Stimulated activated naive B cell treated with anti-CD40 and anti-IgM and Interleukin-4, amounts not matched to agents 10 μg/mL and 1 μg/mL and 100 μg/mL, for 72 hours (primary cell): ENCODE measurements around the gene C2CD2.
"Not testable (repeated sequence)": the region's sequence is repeated elsewhere in the genome, so short reads cannot be mapped to it uniquely, and the experiment has no call there.

Source experiments
- ATAC-seq, 2 donors: fragments of 150-1000 bp; cut with Tn5 transposase; replicated peaks; 2 replicates each; pipeline ENCODE4 v1.10.0; 2021; ENCODE audit warnings: moderate library complexity in 1 of 2
- DNase-seq: peaks from one replicate; pipeline ENCODE4 v3.0.0; 2021
- H3K27ac Mint-ChIP-seq: one replicate; pipeline ENCODE4 v1.8.0; 2022; ENCODE audit warnings: mild to moderate bottlenecking, mixed read lengths
- H3K27me3 Mint-ChIP-seq, 2 donors: one replicate each; pipeline ENCODE4 v1.8.0; 2022; ENCODE audit warnings: mixed read lengths in 2 of 2
- H3K36me3 Mint-ChIP-seq, 2 donors: one replicate each; pipeline ENCODE4 v1.8.0; 2022; ENCODE audit warnings: mixed read lengths in 2 of 2, mild to moderate bottlenecking in 1 of 2
- H3K4me1 Mint-ChIP-seq, 2 donors: one replicate each; pipeline ENCODE4 v1.8.0; 2022; ENCODE audit warnings: mixed read lengths in 2 of 2, mild to moderate bottlenecking in 1 of 2
- H3K4me3 Mint-ChIP-seq, 2 donors: one replicate each; pipeline ENCODE4 v1.8.0; 2022; ENCODE audit warnings: mild to moderate bottlenecking in 2 of 2, mixed read lengths in 2 of 2, moderate library complexity in 1 of 2
- H3K9me3 Mint-ChIP-seq, 2 donors: one replicate each; pipeline ENCODE4 v1.8.0; 2022; ENCODE audit warnings: mixed read lengths in 2 of 2, mild to moderate bottlenecking in 1 of 2

Gene C2CD2

DNA sequence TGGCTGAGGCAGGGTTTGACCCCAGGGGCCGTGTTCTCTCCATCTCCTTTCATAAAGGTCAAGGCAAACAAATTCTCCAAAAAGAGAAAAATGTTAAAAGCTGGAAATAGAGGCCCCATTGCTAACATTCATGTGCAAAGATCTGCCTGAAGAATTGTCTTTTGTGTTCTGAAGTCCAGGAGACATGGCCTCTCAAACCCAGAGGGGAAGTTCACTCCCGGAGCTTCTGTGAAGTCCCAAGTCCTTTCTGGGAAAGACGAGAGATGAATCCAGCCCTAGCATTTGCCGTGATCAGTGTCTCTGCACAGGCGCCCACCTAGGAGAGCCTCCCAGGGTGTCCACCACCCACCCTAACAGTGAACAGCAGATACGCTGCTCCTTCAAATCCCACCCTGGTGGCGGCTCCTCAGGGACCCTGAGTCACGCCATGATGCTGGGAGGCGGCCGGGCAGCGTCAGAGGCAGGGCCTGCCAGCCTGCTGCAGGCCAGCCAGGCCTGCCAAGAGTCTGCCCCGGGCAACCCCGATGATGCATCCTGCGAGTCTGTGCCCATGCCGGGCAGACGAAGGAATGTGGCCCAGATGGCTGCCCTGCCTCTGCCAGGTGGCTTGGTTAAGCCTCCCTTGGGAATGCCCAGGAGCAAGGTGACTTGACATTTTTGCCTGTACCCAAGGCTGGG is 5.2 kb upstream of the C2CD2 start:
- Mint-ChIP-seq H3K27ac (no peak overlapping the region), H3K4me3 (no peak overlapping the region), H3K9me3 (no peaks in the 10 kb centered on the region)

DNA sequence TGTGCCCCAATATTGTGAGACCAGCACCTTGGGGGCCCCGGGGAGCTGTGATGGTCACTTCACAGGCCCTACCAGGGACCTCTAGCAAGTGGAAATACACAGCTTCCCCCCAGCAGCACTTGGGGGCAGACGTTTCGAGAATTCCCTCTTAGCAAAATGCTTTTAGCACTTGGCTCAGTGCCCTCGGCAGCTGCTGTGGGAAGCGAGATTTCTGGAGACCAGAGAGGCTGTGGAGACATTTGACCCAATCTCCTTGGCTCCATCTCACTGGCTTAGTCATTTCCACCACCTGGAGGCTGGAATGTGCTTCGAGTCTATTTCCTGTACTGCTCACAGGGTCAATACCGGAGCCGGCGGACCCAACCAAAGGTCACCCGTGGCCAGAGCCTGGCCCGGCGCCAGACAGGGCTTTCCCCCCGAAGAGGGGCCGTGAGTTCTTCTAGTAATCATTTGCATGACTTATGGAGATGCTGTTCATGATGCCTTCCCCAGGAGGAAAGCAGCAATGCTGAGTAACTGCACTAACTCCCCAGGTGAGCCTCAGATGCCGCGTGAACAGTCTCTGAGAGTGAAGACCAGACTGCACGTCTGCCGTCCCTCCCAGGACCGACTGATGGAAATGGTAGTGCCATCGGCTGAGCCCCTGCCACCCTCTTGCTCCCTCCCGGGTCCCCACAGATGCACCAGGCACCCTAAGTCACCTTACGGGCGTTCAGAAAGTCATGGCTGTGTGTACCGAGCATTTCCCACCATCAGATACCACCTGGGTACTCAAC is 4.4 kb upstream of the C2CD2 start:
- Mint-ChIP-seq H3K36me3 (peaks cover 0 to 7% of the 10 kb centered on the region in 2 donors), H3K9me3 (no peaks in the 10 kb centered on the region), H3K27me3 (peaks cover 35 to 43% of the 10 kb centered on the region in 2 donors), H3K27ac (no peak overlapping the region), H3K4me1 (peaks cover 32 to 51% of the 10 kb centered on the region in 2 donors), H3K4me3 (no peak overlapping the region)
- ATAC-seq (no peak), DNase-seq (no peak)

More for the DNA sequence above, 5.2 kb upstream of the C2CD2 start:
- no peak for DNase-seq
- Mint-ChIP-seq H3K36me3 (peaks cover 0 to 7% of the 10 kb centered on the region in 2 donors), H3K27me3 (peaks cover 35 to 43% of the 10 kb centered on the region in 2 donors), H3K4me1 (peaks cover 32 to 48% of the 10 kb centered on the region in 2 donors)
- no peak for ATAC-seq

DNA sequence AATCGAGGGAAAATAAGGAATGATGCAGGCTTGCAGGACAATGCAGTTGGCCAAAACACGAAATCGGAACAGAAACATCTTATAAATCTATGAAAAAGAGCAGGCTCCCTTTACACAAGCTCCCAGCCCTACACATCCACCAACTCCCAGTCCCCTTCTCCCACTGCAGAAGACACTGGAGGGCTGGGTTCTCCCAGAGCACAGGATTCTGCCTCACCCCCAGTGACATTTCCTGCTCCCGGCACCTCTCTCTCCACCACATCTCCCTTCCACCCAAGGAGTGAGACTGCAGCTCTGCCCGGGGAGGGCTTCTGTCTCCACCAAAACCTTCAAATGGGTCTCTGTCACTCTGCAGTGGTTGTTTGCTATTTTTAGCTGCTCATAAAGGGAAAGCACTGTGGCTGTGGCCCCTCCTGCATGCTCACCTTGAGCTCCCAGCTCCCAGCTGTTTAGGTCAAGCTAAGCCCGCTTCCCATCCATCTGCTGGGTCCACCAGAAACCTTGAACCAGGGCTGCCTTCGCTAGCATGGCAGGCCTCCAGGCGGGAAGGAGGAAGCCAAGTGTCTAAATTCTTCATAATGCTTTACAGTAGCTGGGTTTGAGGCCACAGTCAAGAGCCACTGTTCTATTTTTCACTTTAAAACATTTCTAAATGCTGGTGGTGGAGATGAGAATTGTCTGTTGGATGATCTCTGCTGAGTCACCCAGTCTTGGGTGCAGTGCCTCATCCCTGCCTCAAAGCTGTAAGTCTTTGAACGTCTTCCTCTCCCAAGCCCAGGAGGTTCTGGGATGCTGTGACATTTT is 3.3 kb upstream of the C2CD2 start:
- no peak for ATAC-seq
- H3K4me3 Mint-ChIP-seq, result no peak overlapping the region
- H3K4me1 Mint-ChIP-seq, result peaks cover 33 to 54% of the 10 kb centered on the region in 2 donors
- H3K9me3 Mint-ChIP-seq, result no peaks in the 10 kb centered on the region
- no peak for DNase-seq
- peaks cover 30 to 38% of the 10 kb centered on the region in 2 donors for H3K27me3 Mint-ChIP-seq
- peak overlapping the region; percentile 70 for H3K27ac Mint-ChIP-seq
- peaks cover 0 to 7% of the 10 kb centered on the region in 2 donors for H3K36me3 Mint-ChIP-seq

DNA sequence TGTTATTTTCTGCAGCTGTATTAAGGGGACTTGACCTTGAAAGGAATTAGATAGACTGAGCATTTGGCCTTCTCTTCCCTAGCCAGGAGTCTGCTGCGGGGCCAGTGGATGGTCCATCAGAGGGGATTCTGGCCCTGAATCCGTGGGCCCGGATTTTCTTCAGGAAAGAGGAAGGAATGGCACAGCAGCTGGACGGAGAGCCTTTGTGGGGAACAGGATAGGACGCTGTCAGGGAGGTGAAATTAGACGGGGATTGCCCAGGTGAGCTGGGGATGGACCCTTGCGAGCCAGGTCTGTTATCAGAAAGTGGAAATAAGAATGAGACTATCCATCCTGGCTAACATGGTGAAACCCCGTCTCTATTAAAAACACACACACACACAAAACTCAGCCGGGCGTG is 1.7 kb upstream of the C2CD2 start:
- no peak for DNase-seq
- no peak overlapping the region for H3K27ac Mint-ChIP-seq
- H3K27me3 Mint-ChIP-seq, result peaks cover 19 to 27% of the 10 kb centered on the region in 2 donors
- H3K9me3 Mint-ChIP-seq, result no peaks in the 10 kb centered on the region
- peaks cover 0 to 7% of the 10 kb centered on the region in 2 donors for H3K36me3 Mint-ChIP-seq
- H3K4me3 Mint-ChIP-seq, result peak overlapping the region in 1 of 2 donors; percentile 18
- peak; percentile 5 to 37 for ATAC-seq
- H3K4me1 Mint-ChIP-seq, result peaks cover 27 to 43% of the 10 kb centered on the region in 2 donors

DNA sequence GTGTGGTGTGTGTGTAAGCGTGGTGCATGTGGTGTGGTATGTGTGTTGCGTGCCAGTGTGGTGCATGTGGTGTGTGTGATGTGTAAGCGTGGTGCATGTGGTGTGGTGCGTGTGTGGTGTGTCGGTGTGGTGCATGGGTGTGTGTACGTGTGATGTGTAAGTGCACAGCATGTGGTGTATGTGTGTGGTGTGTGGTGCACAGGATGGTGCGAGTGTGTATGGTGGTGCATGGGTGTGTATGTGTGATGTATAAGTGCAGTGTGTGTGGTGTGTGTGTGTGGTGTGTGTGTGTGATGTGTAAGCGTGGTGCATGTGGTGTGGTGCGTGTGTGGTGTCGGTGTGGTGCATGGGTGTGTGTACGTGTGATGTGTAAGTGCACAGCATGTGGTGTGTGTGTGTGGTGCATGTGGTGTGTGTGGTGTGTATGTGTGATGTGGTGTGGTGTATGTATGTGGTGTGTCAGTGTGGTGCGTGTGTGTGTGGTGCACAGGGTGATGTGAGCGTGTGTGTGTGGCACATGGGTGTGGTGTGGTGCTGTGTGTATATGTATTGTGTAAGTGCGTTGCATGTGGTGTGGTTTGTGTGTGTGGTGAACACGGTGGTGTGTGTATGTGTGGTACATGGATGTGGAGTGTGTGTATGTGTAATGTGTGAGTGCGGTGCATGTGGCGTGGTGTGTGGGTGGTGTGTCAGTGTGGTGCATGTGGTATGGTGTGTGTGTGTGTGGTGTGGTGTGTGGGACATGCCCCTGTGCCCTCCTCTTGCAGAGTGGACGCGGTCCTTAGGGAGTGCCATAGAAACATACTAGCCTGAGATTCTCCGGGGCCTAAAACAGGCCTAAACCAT is 1.1 kb upstream of the C2CD2 start:
- ATAC-seq (no peak), DNase-seq (no peak)
- Mint-ChIP-seq H3K9me3 (no peaks in the 10 kb centered on the region), H3K4me3 (peak overlapping the region; percentile 59 to 75), H3K36me3 (peaks cover 2 to 7% of the 10 kb centered on the region in 2 donors), H3K4me1 (peaks cover 27 to 43% of the 10 kb centered on the region in 2 donors), H3K27me3 (peaks cover 19 to 27% of the 10 kb centered on the region in 2 donors), H3K27ac (no peak overlapping the region)

DNA sequence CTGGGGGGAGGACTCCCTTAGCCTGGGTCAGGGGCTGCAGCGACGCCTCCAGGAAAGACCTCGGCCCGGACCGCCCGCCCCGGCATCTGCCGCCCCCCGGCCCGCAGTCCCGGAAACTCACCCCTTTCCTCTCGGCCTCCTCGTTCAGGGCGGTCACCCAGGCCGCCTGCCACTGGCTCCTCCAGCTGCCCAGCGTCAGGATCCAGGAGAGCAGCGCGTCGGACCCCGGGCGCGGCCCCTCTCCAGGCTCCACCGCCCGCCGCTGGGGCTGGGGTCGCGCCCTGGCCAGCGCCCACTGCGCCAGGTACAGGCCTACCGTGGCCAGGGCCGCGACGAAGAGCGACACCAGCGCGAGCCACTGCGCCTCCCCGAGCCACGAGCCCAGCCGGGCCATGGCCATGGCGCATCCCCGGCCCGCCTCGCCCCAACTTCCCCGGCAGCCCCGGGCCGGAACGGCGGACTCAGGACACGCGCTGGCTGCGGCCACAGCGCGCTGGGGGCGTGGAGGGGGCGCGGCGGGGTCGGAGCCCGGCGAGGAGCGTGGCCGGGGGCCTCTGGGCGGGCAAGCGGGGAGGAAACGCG is 478 bp downstream of the C2CD2 start:
- Mint-ChIP-seq H3K36me3 (peaks cover 2 to 11% of the 10 kb centered on the region in 2 donors), H3K27me3 (peaks cover 19 to 27% of the 10 kb centered on the region in 2 donors), H3K9me3 (peaks cover 0 to 2% of the 10 kb centered on the region in 2 donors), H3K4me3 (peak overlapping the region; percentile 71 to 81), H3K27ac (no peak overlapping the region), H3K4me1 (peaks cover 27 to 44% of the 10 kb centered on the region in 2 donors)
- no peak for DNase-seq
- ATAC-seq, result peak; percentile 31 to 40

DNA sequence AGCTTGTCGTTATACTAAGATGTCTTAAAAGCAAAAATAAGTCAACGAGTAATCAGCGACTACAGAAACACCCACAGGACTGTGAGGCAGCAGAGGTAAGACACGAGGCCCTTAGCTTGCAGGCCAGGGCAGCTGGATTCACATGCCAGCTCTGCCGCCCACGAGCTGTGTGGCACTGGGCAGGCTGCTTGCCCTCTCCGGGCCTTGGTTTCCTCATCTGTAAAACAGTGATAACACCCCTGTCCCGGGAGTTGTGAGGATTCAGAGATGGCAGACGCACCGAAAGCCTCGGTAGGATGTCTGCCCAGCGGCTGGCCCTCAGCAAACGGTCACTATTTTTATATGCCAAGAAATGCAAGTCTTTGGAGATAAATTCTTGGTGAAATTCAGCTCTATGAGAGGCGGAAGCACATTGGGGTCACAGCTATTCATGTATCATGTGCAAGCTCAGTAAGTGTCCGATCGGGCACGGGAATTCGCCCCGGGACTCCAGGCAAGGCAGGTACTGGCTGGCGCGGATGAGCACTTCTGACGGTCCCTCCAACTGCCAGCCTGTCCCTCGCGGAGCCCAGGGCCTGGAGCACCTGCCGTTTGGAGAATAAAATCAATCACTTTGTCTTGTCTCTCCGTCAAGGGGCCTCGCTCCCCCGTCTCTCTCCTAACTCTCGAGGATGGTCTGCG is 1.1 kb downstream of the C2CD2 start:
- H3K4me3 Mint-ChIP-seq, result peak overlapping the region; percentile 71 to 81
- H3K9me3 Mint-ChIP-seq, result peaks cover 0 to 2% of the 10 kb centered on the region in 2 donors
- H3K4me1 Mint-ChIP-seq, result peaks cover 28 to 49% of the 10 kb centered on the region in 2 donors
- peaks cover 2 to 11% of the 10 kb centered on the region in 2 donors for H3K36me3 Mint-ChIP-seq
- H3K27ac Mint-ChIP-seq, result no peak overlapping the region
- ATAC-seq, result no peak
- H3K27me3 Mint-ChIP-seq, result peaks cover 19 to 27% of the 10 kb centered on the region in 2 donors
- DNase-seq, result no peak

DNA sequence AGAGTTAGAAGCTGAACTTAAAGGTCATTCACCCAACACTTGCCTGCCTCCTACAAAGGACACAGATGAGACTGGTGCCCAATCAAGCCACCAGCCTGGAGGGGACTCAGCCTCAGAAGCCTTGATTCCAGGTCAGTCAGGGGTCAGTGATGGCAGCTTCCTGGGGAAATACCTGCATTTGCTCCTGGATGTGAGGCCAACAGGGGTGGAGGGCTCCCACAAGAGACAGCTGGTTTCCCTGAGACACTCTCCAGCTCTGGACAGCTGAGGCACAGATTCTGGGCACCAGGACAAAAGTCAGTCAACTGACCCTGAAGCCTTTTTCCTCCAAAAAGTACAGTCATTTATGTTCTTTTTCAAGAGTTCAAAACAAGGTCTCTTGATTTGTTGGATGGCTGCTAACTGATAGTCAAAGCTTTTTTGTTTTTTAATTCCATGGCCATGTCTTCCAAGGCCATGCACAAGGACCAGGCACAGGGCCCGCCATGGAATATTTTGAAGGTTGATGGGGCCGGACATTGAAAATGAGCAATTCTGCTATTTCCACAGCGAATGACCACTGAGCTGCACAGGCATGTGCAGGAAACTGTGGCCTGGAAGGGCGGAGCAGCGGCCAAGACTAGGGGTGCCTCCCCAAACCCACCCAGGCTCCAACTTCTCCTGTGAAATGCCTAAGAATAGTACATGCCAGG is 1.8 kb downstream of the C2CD2 start:
- DNase-seq (no peak), ATAC-seq (no peak)
- H3K27ac Mint-ChIP-seq, result no peak overlapping the region
- H3K9me3 Mint-ChIP-seq, result peaks cover 0 to 2% of the 10 kb centered on the region in 2 donors
- peaks cover 17 to 24% of the 10 kb centered on the region in 2 donors for H3K27me3 Mint-ChIP-seq
- peak overlapping the region; percentile 23 to 81 for H3K4me3 Mint-ChIP-seq
- peaks cover 26 to 46% of the 10 kb centered on the region in 2 donors for H3K4me1 Mint-ChIP-seq
- peaks cover 2 to 11% of the 10 kb centered on the region in 2 donors for H3K36me3 Mint-ChIP-seq

DNA sequence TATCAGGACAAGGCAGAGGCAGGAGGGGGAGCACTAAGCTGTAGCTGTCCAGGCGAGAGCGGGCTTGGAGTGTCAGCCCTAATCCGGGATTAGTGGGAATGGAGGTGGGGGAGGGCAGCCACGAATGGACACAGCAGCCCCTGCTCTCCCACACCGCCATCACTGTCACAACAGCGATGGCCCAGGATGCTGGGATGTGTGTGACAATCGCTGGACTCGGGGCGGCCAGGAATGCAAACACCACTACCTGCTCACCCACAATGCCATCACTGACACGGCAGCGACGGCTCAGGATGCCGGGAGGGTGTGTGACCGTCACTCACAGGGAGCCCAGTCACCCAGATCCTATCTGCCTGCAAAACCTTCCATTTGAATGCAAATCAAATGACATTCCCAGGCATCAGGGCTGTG is 2.9 kb downstream of the C2CD2 start:
- H3K4me1 Mint-ChIP-seq, result peaks cover 22 to 36% of the 10 kb centered on the region in 2 donors
- no peak overlapping the region for H3K4me3 Mint-ChIP-seq
- H3K36me3 Mint-ChIP-seq, result peaks cover 2 to 11% of the 10 kb centered on the region in 2 donors
- peaks cover 0 to 2% of the 10 kb centered on the region in 2 donors for H3K9me3 Mint-ChIP-seq
- DNase-seq (no peak), ATAC-seq (no peak)
- no peak overlapping the region for H3K27ac Mint-ChIP-seq
- H3K27me3 Mint-ChIP-seq, result peaks cover 11 to 13% of the 10 kb centered on the region in 2 donors

DNA sequence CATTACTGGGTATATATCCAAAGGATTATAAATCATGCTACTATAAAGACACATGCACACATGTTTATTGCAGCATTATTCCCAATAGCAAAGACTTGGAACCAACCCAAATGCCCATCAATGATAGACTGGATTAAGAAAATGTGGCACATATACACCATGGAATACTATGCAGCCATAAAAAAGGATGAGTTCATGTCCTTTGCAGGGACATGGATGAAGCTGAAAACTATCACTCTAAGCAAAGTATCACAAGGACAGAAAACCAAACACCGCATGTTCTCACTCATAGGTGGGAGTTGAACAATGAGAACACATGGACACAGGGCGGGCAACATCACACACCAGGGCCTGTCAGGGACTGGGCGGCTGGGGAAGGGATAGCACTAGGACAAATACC is 4.2 kb downstream of the C2CD2 start:
- H3K27me3 Mint-ChIP-seq, H3K27ac Mint-ChIP-seq, DNase-seq, ATAC-seq, H3K9me3 Mint-ChIP-seq, H3K36me3 Mint-ChIP-seq, H3K4me3 Mint-ChIP-seq: not testable (repeated sequence)
- peaks cover 11 to 23% of the 10 kb centered on the region in 2 donors for H3K4me1 Mint-ChIP-seq

DNA sequence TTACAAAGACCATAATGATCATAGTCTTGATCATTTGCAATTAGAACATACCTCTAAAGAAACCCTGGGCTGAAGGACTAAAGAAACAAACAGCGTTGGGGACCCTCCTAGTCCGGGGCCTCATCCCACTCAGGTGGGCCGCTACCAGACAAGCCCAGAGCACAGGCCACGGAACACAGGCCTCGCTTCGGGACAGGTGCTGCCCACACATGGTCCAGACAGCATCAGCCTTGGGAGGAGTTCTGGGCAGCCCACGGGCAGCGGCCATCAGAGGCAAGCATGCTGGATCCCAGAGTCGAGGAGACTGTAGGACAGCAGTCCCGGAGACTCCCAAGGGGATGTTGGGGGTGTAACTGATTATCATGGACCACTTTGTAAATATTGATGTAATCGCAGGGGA is 4.9 kb downstream of the C2CD2 start:
- H3K9me3 Mint-ChIP-seq, result peaks cover 2 to 4% of the 10 kb centered on the region in 2 donors
- H3K4me3 Mint-ChIP-seq, result no peak overlapping the region
- H3K27ac Mint-ChIP-seq, result no peak overlapping the region
- H3K27me3 Mint-ChIP-seq, result no peaks in the 10 kb centered on the region
- DNase-seq (no peak), ATAC-seq (no peak)
- H3K4me1 Mint-ChIP-seq, result peaks cover 6 to 17% of the 10 kb centered on the region in 2 donors
- peaks cover 2 to 4% of the 10 kb centered on the region in 2 donors for H3K36me3 Mint-ChIP-seq
